ENCODE results near the gene SMAD7.

SMAD7 gene

GRCh38 chr18:48929941-48930713, 20.6 kb downstream of the SMAD7 start:
- DNase-seq (ENCODE audit: low spot score) = peak; percentile 77

- no peak for DNase-seq (ENCODE audit: low spot score)
Observed at GRCh38 chr18:48929212-48929612, 21.6 kb downstream of the SMAD7 start.

GRCh38 chr18:48928787-48929186, 22.0 kb downstream of the SMAD7 start:
- DNase-seq (ENCODE audit: low spot score) = no peak

- no peak for DNase-seq (ENCODE audit: low spot score)
Observed at GRCh38 chr18:48927286-48928080, 23.3 kb downstream of the SMAD7 start.

GRCh38 chr18:48926420-48926857, 24.3 kb downstream of the SMAD7 start:
- no peak for DNase-seq (ENCODE audit: low spot score)

DNA sequence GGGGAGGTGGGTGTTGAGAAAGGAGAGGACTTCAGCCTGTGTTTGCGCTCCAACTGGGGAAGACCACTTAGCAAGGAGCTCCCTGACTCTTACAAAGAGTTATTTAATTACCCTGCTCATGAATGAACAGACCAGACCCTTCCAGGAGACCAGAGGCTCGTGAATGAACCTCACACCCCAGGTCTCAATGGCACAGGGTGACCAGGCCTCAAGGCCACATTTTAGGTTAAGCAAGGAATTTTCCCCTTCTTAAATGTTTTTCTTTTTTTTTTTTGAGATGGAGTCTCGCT, 25.3 kb downstream of the SMAD7 start:
- DNase-seq (ENCODE audit: low spot score) = no peak

DNA sequence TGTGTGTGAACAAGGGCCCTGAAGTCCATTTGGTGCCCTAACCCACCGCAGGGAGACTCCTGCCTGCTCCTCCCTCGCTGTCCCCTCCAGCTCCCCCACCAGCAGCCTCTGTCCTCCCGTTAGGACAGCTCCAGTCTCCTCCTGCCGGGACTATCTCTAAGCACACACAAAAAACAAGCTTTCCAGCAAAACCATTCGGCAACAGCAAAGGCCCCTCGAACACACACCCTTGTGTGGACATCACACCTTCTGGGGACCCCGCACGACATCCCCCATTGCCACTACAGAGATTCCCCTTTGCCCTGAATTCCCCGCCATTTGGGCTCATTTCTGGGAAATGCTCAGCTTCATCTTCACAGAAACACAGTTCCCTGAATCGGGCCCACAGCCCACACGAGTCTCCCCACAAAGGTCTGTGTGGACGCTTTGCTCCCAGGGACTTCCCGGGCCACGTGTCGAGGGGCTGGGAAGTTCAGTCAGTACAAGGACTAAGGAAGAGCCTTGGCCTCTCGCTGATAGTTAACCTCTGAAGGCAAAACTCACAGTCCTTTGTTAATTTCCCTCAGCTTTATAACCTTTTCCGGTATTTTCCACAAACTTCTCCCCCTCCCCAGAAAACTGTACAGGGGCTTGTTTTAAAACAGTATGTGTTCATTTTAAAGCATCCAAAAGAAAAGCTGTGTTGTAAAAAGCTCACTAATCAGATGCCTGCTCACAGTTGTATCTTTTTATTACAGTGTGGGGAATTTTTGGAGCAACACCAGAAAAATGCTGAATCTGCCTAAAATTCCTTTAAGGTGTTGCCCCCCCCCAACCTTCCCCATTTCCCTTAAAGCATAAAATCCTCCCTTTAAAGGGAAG, 25.9 kb downstream of the SMAD7 start:
- DNase-seq (ENCODE audit: low spot score) = no peak

DNA sequence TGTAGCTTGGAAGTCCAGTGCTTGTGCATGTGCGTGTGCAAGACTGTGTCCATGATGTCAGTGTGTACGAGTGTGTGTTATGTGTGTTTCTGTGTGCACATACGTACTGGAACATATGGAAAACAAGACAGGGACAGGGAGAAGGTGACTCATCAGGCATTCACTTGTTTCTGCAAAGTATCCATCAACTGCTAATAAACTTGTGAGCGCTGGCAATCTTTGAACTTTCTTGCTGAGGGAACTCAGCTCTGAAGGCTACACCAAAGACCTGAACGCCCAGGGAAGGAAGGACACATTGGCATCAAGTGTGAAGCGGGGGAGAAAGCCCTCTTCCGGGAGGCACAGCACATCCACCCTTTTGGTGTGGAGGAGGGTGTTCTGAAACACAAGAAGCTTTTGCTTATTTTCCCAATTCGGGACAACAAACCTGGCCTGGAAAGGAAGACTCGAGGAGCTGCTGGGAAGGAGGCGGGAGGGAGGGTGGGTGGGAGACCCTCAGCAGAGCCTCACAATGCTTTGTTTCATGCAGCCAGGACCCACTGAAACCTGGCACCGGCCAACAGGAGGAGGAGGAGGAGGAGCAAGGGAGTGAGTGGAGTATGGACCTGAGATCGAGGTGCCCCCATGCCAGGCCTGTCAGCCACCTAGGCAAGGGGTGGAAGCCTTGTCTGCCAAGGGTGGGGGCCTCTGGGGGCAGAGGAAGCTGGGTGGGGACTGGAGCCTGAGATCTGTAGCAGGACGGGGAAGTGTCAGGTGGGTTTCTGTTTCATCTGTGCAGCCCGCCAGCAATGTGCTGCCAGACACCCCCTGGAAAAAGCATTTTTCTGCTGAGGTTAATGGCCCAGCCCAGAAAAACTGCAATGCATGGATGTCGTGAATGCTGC, 26.8 kb downstream of the SMAD7 start:
- no peak for DNase-seq (ENCODE audit: low spot score)

- DNase-seq (ENCODE audit: low spot score) = peak; percentile 82
Observed at GRCh38 chr18:48922801-48923730, 27.7 kb downstream of the SMAD7 start.

GRCh38 chr18:48922226-48922800, 28.5 kb downstream of the SMAD7 start:
- DNase-seq (ENCODE audit: low spot score) = no peak

DNA sequence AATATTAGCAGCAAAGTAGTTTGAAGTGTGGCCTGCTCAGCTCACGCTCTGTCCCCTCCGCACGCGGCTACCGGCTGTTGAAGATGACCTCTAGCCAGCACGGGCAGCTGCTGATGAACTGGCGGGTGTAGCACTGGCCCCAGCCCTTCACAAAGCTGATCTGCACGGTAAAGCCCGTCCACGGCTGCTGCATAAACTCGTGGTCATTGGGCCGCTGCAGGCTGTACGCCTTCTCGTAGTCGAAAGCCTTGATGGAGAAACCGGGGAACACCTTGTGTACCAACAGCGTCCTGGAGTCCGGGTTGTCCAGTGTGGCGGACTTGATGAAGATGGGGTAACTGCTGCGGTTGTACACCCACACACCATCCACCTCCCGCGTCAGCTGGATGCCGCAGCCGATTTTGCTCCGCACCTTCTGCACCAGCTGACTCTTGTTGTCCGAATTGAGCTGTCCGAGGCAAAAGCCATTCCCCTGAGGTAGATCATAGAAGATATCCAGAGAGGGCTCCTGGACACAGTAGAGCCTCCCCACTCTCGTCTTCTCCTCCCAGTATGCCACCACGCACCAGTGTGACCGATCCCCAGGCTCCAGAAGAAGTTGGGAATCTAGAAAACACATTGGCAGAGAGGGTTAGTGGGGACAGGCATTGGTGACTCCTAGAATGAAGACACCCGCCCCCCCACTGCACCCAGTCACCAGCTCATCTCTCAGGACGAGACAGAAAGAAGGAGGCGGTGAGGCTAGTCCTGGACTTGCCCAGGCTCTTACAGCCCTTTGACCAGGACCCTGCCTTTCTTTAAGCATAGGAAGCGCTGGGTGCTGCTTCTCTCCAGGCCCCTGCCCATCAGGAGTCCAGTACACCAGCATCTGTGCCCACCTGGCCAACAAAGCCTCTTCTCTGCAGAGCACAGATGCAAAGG, 29.2 kb downstream of the SMAD7 start:
- no peak for DNase-seq (ENCODE audit: low spot score)

GRCh38 chr18:48920408-48921038, 30.2 kb downstream of the SMAD7 start:
- DNase-seq (ENCODE audit: low spot score) = no peak

GRCh38 chr18:48919547-48919946, 31.2 kb downstream of the SMAD7 start:
- DNase-seq (ENCODE audit: low spot score) = no peak

DNA sequence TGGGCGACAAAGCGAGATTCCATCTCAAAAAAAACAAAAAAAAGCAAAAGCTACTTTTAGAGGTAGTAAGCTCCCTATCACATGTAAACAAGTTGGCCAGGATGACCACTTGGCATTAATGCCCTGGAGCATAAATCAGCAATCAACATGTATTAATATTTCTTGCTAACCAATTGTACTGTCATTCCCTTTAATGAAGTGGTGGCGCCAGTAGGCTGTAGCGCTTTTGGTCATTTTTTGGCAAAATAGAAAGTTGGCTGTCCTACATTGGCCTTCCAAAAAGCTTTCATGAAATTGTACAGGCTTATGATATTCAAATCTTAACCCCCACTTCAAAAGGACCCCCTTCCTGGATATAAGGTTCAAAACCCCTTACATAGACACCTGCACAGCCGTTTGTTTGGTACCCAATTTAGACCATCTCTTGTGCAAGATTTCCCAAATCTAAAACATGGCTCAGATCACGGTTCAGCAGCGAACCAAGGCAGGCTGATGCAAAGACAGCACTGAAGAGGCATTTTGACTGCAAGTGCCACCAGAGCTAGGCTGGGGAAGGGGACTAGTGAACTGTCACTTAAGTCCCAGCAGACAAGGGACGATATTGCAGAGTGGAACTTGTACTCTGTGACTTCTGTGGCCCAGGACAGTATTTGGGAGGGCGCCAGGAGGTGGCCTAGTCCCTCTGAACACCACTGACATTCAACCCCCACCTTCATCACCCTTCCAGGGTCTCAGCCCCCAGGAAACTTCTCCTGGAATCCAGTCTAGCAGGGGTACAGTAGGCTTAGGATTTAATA, 31.9 kb downstream of the SMAD7 start:
- DNase-seq (ENCODE audit: low spot score) = no peak

GRCh38 chr18:48917579-48918517, 32.9 kb downstream of the SMAD7 start:
- no peak for DNase-seq (ENCODE audit: low spot score)

- DNase-seq (ENCODE audit: low spot score) = no peak
Observed at GRCh38 chr18:48915626-48916425, 34.9 kb downstream of the SMAD7 start.

All from AG08396 (cell line).